ENCODE data around the gene APEH.
A peak's percentile ranks its signal among the peaks of the same experiment; 100 is the strongest.

Gene APEH

DNA sequence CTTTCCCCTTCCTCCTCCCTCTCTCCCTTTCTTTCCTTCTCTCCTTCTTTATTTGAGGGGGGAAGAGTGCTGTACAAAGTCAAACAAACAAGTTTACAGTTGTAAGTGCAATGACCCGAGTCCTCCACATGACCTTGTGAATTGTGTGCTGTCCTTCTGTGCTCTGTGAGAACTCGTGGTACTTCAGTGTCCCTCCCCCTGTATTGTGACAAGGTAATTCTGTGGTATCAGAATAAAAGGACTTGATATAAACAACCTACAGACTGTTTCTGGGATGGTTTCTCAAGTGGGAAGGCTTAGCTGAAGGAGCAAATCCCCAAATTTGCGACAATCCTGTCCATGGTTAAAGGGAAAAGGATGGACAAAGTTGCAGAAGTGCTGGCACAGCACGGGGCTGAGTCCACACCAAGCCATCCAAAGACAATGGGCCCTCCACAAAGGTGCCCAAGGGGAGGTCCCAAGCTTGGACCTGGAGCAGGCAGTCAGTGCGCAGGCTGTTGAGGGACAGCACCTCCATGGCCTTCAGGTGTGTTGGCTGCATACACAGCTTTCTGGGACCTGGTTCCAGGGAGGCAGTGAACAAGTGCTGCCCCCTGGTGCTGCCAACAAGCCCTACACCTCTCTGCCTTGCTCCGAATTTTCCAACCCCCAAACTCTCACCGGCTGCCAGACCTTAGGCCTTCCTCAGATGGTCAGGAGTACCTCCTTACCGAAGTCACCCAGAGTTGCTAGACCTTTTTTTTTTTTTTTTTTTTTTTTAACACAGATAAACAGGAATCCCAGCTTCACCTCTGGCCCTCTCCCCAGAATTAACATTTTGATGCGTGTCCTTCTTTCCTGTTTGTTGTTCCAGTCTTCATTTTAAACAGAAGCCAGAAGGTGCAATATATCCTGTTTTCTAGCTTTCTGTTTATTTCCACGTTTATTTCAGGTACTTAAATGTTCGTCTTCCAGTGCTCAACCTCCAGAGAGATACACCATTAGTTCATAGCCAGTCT lies 2.6 kb upstream of the APEH start:
- no peak for TF ChIP-seq NFRKB (IDR thresholded peaks at IDR 0.05)
- TF ChIP-seq HDGF (IDR thresholded peaks at IDR 0.05; ENCODE audit: borderline replicate concordance) = 0 out of 2 replicates have a peak, but pooled peaks have one; percentile 69
- no peak for TF ChIP-seq ELF4 (IDR thresholded peaks at IDR 0.05)
- TF ChIP-seq ARNT (IDR thresholded peaks at IDR 0.05) = no peak
- no peak for TF ChIP-seq L3MBTL2 (conservative IDR thresholded peaks at IDR 0.05)
- ChIA-PET CTCF (interaction anchor here (0.6 to 2.1 kb wide), 7 partner anchors 8 to 266 kb away, joined by 3 to 36 read pairs (median 5); partner anchors contain the start of gene BSN), POLR2A (interaction anchor here (0.6 to 2.6 kb wide), 5 partner anchors 117 to 203 kb away, joined by 3 to 26 read pairs (median 6); partner anchors contain the start of gene BSN)
- peak; percentile 83 for DNase-seq (ENCODE audit: extremely low spot score)

DNA sequence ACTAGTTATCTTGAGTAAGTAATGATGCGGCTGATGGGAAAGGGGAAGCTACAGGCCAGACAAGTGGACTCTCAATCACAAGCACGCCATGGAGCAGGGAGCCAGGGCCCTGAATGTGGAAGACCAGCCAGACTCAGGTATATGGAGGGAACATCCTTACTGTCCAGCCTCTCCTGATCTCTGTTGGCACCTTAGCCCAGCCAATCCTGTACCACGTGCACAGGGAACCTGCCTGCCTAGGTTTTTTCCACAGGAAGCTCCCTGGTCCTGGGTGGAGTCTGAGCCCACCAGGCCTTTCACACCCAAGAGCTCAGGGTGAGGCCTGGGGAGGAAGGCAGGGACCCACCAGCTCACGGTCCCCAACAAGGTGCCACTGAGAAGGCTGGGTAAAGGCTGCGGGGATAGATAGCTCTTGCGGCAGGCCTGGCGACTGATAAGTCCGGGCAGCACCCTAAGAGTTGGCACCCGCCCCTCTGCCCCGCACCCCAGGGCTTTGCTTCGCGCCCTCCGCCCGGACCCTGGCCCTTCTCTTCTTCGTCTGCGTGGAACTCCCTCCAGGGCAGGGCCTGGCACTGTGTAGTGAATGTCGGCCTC lies 933 bp upstream of the APEH start:
- DNase-seq (ENCODE audit: extremely low spot score) = peak; percentile 15

DNA sequence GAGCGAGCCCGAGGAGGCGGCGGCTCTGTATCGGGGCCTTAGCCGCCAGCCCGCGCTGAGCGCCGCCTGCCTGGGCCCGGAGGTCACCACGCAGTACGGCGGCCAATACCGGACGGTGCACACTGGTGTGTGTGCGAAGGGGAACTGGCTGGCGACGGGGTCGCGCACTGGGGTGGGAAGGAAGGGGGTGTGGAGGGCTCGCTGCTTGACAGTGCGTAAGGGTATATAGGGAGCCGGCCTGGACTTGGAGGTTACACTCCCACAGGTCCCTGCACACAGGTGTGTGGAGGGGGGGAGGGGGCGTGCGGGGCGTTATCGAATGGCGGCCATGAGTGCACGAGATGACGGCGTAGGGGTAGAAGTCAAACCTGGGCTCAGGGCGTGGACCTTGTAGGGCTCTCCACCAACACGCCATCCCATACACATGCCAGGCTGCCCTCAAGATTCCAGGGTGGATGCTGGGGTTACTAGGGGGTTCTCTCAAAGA lies 389 bp downstream of the APEH start:
- ChIA-PET POLR2A (no interaction called here), CTCF (no interaction called here)
- no peak for DNase-seq (ENCODE audit: extremely low spot score)
- TF ChIP-seq L3MBTL2 (conservative IDR thresholded peaks at IDR 0.05) (peak; percentile 37; the same call in 1 of the 2 replicates), FOXA1 (IDR thresholded peaks at IDR 0.05) (no peak)

More for the DNA sequence above, 933 bp upstream of the APEH start:
- TF ChIP-seq HDGF (IDR thresholded peaks at IDR 0.05; ENCODE audit: borderline replicate concordance) = peak; percentile 81; the same call in 1 of the 2 replicates
- no peak for TF ChIP-seq ARNT (IDR thresholded peaks at IDR 0.05)
- peak; percentile 93; the same call in 1 of the 2 replicates for TF ChIP-seq L3MBTL2 (conservative IDR thresholded peaks at IDR 0.05)
- CTCF ChIA-PET = interaction anchor here (0.6 to 1.1 kb wide), 2 partner anchors 28 to 134 kb away, joined by 3 read pairs; no protein-coding TSS in a partner anchor
- POLR2A ChIA-PET = interaction anchor here (1.0 to 2.6 kb wide), 5 partner anchors 10 to 135 kb away, joined by 3 to 26 read pairs (median 5); no protein-coding TSS in a partner anchor

DNA sequence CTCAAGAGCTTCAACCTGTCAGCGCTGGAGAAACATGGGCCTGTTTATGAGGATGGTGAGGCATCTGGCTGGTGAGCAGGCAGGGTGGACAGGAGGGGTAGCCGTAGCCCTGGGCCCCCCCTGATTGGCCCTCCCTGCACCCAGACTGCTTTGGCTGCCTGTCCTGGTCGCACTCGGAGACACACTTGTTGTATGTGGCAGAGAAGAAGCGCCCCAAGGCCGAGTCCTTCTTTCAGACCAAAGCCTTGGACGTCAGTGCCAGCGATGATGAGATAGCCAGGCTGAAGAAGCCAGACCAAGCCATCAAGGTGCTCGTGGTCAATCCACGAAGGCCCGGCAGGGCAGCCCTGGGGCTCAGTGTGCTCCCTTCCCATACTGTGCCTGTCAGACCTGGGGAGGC lies 1.8 kb downstream of the APEH start:
- DNase-seq (ENCODE audit: extremely low spot score) = no peak
- TF ChIP-seq L3MBTL2 (conservative IDR thresholded peaks at IDR 0.05) (no peak), ELF4 (IDR thresholded peaks at IDR 0.05) (no peak), TARDBP (IDR thresholded peaks at IDR 0.05) (no peak), HDGF (IDR thresholded peaks at IDR 0.05; ENCODE audit: borderline replicate concordance) (no peak), LEF1 (IDR thresholded peaks at IDR 0.05; ENCODE audit: borderline replicate concordance) (no peak), SUZ12 (IDR thresholded peaks at IDR 0.05) (no peak), CTBP1 (IDR thresholded peaks at IDR 0.05; ENCODE audit: borderline replicate concordance) (no peak), ARNT (IDR thresholded peaks at IDR 0.05) (no peak), ZNF384 (IDR thresholded peaks at IDR 0.05) (no peak), FOXM1 (IDR thresholded peaks at IDR 0.05; ENCODE audit: borderline replicate concordance) (no peak), FOXA1 (IDR thresholded peaks at IDR 0.05) (no peak), NFRKB (IDR thresholded peaks at IDR 0.05) (no peak), FOXK2 (IDR thresholded peaks at IDR 0.05) (no peak)
- TF ChIP-seq, protein P1, sequence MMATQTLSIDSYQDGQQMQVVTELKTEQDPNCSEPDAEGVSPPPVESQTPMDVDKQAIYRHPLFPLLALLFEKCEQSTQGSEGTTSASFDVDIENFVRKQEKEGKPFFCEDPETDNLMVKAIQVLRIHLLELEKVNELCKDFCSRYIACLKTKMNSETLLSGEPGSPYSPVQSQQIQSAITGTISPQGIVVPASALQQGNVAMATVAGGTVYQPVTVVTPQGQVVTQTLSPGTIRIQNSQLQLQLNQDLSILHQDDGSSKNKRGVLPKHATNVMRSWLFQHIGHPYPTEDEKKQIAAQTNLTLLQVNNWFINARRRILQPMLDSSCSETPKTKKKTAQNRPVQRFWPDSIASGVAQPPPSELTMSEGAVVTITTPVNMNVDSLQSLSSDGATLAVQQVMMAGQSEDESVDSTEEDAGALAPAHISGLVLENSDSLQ (IDR thresholded peaks at IDR 0.05) = no peak
- CTCF ChIA-PET = no interaction called here
- POLR2A ChIA-PET = no interaction called here

DNA sequence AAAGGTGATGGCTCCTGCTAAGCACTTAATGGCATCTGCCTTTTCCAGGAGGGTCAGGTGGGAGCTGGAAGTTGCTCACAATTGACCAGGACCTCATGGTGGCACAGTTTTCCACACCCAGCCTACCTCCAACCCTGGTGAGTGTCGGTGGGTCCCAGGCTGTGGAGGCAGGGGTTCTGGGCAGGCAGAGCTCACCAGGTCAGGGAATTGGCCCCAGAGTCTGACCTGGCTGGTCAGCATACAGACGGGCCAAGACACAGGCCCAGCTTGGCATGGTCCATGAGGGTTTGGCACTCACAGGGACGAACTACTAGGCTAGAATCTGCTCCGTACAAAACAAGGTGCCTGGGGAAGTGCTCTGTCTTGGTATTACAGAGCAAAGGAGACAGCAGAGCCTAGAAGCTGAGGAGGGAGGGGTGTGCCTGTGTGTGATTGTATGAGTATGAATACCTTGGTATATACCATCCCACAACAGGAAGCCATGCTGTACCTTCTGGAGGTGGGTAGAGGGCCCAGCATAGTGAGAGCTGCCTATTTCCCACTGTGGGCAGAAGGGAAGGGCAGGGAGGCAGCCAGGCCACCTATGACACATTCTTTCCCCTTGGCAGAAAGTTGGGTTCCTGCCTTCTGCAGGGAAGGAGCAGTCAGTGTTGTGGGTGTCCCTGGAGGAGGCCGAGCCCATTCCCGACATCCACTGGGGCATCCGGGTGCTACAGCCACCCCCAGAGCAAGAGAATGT lies 6.5 kb downstream of the APEH start:
- CTCF ChIA-PET = no interaction called here
- POLR2A ChIA-PET = no interaction called here
- TF ChIP-seq BHLHE40 (IDR thresholded peaks at IDR 0.05; ENCODE audit: borderline replicate concordance) (no peak), CTBP1 (IDR thresholded peaks at IDR 0.05; ENCODE audit: borderline replicate concordance) (no peak), FOXA1 (IDR thresholded peaks at IDR 0.05) (no peak), NFRKB (IDR thresholded peaks at IDR 0.05) (no peak), HDGF (IDR thresholded peaks at IDR 0.05; ENCODE audit: borderline replicate concordance) (no peak), FOXK2 (IDR thresholded peaks at IDR 0.05) (no peak), FOXM1 (IDR thresholded peaks at IDR 0.05; ENCODE audit: borderline replicate concordance) (no peak), ARNT (IDR thresholded peaks at IDR 0.05) (no peak), LEF1 (IDR thresholded peaks at IDR 0.05; ENCODE audit: borderline replicate concordance) (no peak), TARDBP (IDR thresholded peaks at IDR 0.05) (no peak), SP1 (IDR thresholded peaks at IDR 0.05) (no peak), L3MBTL2 (conservative IDR thresholded peaks at IDR 0.05) (no peak), ZNF384 (IDR thresholded peaks at IDR 0.05) (no peak), ELF4 (IDR thresholded peaks at IDR 0.05) (no peak)
- TF ChIP-seq, protein P1 (IDR thresholded peaks at IDR 0.05) = no peak
- DNase-seq (ENCODE audit: extremely low spot score) = no peak

DNA sequence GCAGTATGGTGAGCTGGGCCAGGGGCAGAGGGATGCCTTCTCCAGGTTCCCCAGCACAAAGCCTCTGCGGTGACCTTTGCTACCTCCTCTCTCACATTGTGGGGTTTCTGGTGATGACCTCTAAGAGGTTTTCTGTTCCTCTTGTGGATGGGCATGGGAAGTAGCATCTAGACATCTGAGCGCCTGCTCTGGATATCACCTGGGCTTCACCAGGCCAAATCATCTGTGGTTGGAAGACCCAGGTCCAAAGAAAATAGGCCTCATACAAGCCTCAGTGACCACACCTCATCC lies 7.0 kb downstream of the APEH start:
- ChIA-PET CTCF (no interaction called here), POLR2A (no interaction called here)
- TF ChIP-seq FOXM1 (IDR thresholded peaks at IDR 0.05; ENCODE audit: borderline replicate concordance) (no peak), ZNF384 (IDR thresholded peaks at IDR 0.05) (no peak), BHLHE40 (IDR thresholded peaks at IDR 0.05; ENCODE audit: borderline replicate concordance) (no peak), TARDBP (IDR thresholded peaks at IDR 0.05) (no peak), HDGF (IDR thresholded peaks at IDR 0.05; ENCODE audit: borderline replicate concordance) (no peak), SP1 (IDR thresholded peaks at IDR 0.05) (no peak), CTBP1 (IDR thresholded peaks at IDR 0.05; ENCODE audit: borderline replicate concordance) (no peak), L3MBTL2 (conservative IDR thresholded peaks at IDR 0.05) (no peak)
- no peak for DNase-seq (ENCODE audit: extremely low spot score)
